HepG2 (cell line): Measurements from ENCODE around the gene TUBB4B.
A peak's percentile ranks its signal among the peaks of the same experiment; 100 is the strongest.

Experiments used
- ATAD3A ChIP-seq: sonication (generic); formaldehyde crosslinking; IDR thresholded peaks from 2 replicates; pipeline ENCODE4 v1.4.0; 2020; ENCODE audit warnings: missing genetic modification reagents
- CHD4 ChIP-seq: fragments of 200-600 bp; sonication (generic); IDR thresholded peaks from 2 replicates; pipeline ENCODE4 v1.7.0; 2017; ENCODE audit warnings: mild to moderate bottlenecking, low read length, borderline replicate concordance
- CTCF ChIP-seq: sonication (generic); formaldehyde crosslinking; IDR thresholded peaks from 2 replicates; pipeline ENCODE4 v1.5.0; 2020; ENCODE audit warnings: mild to moderate bottlenecking, missing genetic modification reagents, moderate library complexity
- HNRNPLL ChIP-seq: fragments of 200-400 bp; formaldehyde crosslinking; IDR thresholded peaks from 2 replicates; pipeline ENCODE4 v1.6.1; 2017; ENCODE audit warnings: mild to moderate bottlenecking, low read depth, low read length; ENCODE audit not compliant: poor library complexity, severe bottlenecking
- MATR3 ChIP-seq: sonication (generic); formaldehyde crosslinking; IDR thresholded peaks from 2 replicates; pipeline ENCODE4 v1.4.0; 2020; ENCODE audit warnings: missing genetic modification reagents
- PCBP1 ChIP-seq: fragments of 200-400 bp; formaldehyde crosslinking; IDR thresholded peaks from 2 replicates; pipeline ENCODE4 v1.6.1; 2017; ENCODE audit warnings: mild to moderate bottlenecking, low read depth, low read length, borderline replicate concordance
- ZNF331 ChIP-seq: sonication (generic); formaldehyde crosslinking; IDR thresholded peaks from 2 replicates; pipeline ENCODE4 v1.4.0; 2020; ENCODE audit warnings: missing genetic modification reagents
- ZNF589 ChIP-seq: sonication (generic); formaldehyde crosslinking; conservative IDR thresholded peaks from 2 replicates; pipeline ENCODE4 v1.8.0; 2022; ENCODE audit warnings: mild to moderate bottlenecking, moderate library complexity, missing genetic modification reagents

GRCh38 chr9:137212520-137212919 lies 28.6 kb upstream of the TUBB4B start:
- TF ChIP-seq HNRNPLL (no peak), ATAD3A (CRISPR knock-in tag) (no peak), CTCF (peak; percentile 22; the same call in 1 of the 2 replicates), ZNF331 (CRISPR knock-in tag) (no peak), CHD4 (no peak), PCBP1 (no peak), ZNF589 (CRISPR knock-in tag) (no peak), MATR3 (CRISPR knock-in tag) (no peak)
